NB4 (cell line): ENCODE measurements around the gene TRMU.

ENCODE experiments used
- CTCF ChIP-seq: IDR thresholded peaks from one replicate; pipeline ENCODE4 v1.5.1; 2012; ENCODE audit warnings: low read depth, low read length
- MAX ChIP-seq: IDR thresholded peaks from 2 replicates; pipeline ENCODE4 v1.6.1; 2011; ENCODE audit warnings: low read depth, low read length
- MYC ChIP-seq: IDR thresholded peaks from 2 replicates; pipeline ENCODE4 v1.6.1; 2011; ENCODE audit warnings: low read depth, low read length
- POLR2A ChIP-seq: IDR thresholded peaks from 2 replicates; pipeline ENCODE4 v1.6.1; 2011; ENCODE audit warnings: mild to moderate bottlenecking; ENCODE audit not compliant: insufficient read length; ENCODE audit errors: extremely low read depth

GRCh38 chr22:46376908-46377524 lies 41.5 kb downstream of the TRMU start:
- TF ChIP-seq CTCF (no peak), POLR2A (no peak), MYC (no peak), MAX (no peak)
